WTC11 (cell line): ENCODE measurements around the gene CCDC181. TPM values are rescaled to one million over a fixed set of nuclear protein-coding genes. Genes with fewer than 3 reads are reported as not detected.

ENCODE experiments used
- ATAC-seq: fragments of 200-7000 bp; cut with Tn5 transposase; 2 replicates; pipeline ENCODE4 v1.10.0; 2021; ENCODE audit warnings: mild to moderate bottlenecking, moderate library complexity
- CTCF ChIA-PET: fragments of 300-600 bp; sonication (Branson Sonifier 250); formaldehyde crosslinking; loops from one replicate; lab custom pipeline; 2021; ENCODE audit warnings: antibody characterized with exemption; lab: Charles Lee
- POLR2A ChIA-PET: fragments of 350-600 bp; sonication (Branson Sonifier 250); formaldehyde crosslinking; loops from one replicate; lab custom pipeline; 2021; ENCODE audit warnings: antibody characterized with exemption; lab: Charles Lee
- DNase-seq: peaks from one replicate; pipeline ENCODE4 v3.0.0; 2021; ENCODE audit warnings: low spot score
- H3K27ac Mint-ChIP-seq: 2 replicates; pipeline ENCODE4 v1.8.0; 2021; ENCODE audit warnings: mixed read lengths
- H3K27me3 Mint-ChIP-seq: 2 replicates; pipeline ENCODE4 v1.8.0; 2021; ENCODE audit warnings: low read depth, mild to moderate bottlenecking, moderate library complexity, mixed read lengths
- H3K36me3 Mint-ChIP-seq: 2 replicates; pipeline ENCODE4 v1.8.0; 2021; ENCODE audit warnings: mixed read lengths
- H3K4me1 Mint-ChIP-seq: 2 replicates; pipeline ENCODE4 v1.8.0; 2022; ENCODE audit warnings: mixed read lengths
- H3K4me3 Mint-ChIP-seq: 2 replicates; pipeline ENCODE4 v1.8.0; 2021; ENCODE audit warnings: mild to moderate bottlenecking, moderate library complexity, mixed read lengths
- H3K9me3 Mint-ChIP-seq: 2 replicates; pipeline ENCODE4 v1.8.0; 2021; ENCODE audit warnings: mixed read lengths
- CREB1 ChIP-seq: sonication (generic); formaldehyde crosslinking; IDR thresholded peaks from 2 replicates; pipeline ENCODE4 v1.8.0; 2023; ENCODE audit warnings: mild to moderate bottlenecking, missing genetic modification reagents
- GTF2I ChIP-seq: fragments of 250-450 bp; sonication (Bioruptor Pico); conservative IDR thresholded peaks from 2 replicates; pipeline ENCODE4 v1.4.0; 2021; ENCODE audit warnings: mild to moderate bottlenecking
- NFYB ChIP-seq: sonication (generic); formaldehyde crosslinking; conservative IDR thresholded peaks from 2 replicates; pipeline ENCODE4 v1.8.0; 2022; ENCODE audit warnings: low read depth, missing genetic modification reagents
- NR2C2 ChIP-seq: sonication (generic); formaldehyde crosslinking; IDR thresholded peaks from 2 replicates; pipeline ENCODE4 v1.8.0; 2022; ENCODE audit warnings: mild to moderate bottlenecking, missing genetic modification reagents
- PREB ChIP-seq: sonication (generic); formaldehyde crosslinking; IDR thresholded peaks from 2 replicates; pipeline ENCODE4 v1.8.1; 2022; ENCODE audit warnings: mild to moderate bottlenecking, missing genetic modification reagents, moderate library complexity, borderline replicate concordance
- RORB ChIP-seq: fragments of 250-450 bp; sonication (Bioruptor Pico); IDR thresholded peaks from 2 replicates; pipeline ENCODE4 v1.9.0; 2021; ENCODE audit warnings: mild to moderate bottlenecking
- STAT6 ChIP-seq: sonication (generic); formaldehyde crosslinking; conservative IDR thresholded peaks from 2 replicates; pipeline ENCODE4 v1.8.1; 2023; ENCODE audit warnings: mild to moderate bottlenecking, low read depth, missing genetic modification reagents, moderate library complexity
- ZNF317 ChIP-seq: sonication (generic); formaldehyde crosslinking; IDR thresholded peaks from 2 replicates; pipeline ENCODE4 v1.8.1; 2023; ENCODE audit warnings: low read depth, mild to moderate bottlenecking, moderate library complexity, missing genetic modification reagents, borderline replicate concordance
- ZSCAN18 ChIP-seq: fragments of 250-450 bp; sonication (Bioruptor Pico); IDR thresholded peaks from 2 replicates; pipeline ENCODE4 v2.1.2; 2022; ENCODE audit warnings: mild to moderate bottlenecking, moderate library complexity
- total RNA-seq: library from RNA; stranded (reverse); gene quantifications from 3 replicates; pipeline ENCODE4 v1.2.3, GENCODE V29; 2021
- TF ChIP-seq, protein P1 (sequence below): sonication (generic); formaldehyde crosslinking; IDR thresholded peaks from 2 replicates; pipeline ENCODE4 v1.8.0; 2022; ENCODE audit warnings: missing genetic modification reagents
- TF ChIP-seq, protein P2 (sequence below): sonication (generic); formaldehyde crosslinking; IDR thresholded peaks from 2 replicates; pipeline ENCODE4 v1.8.0; 2022; ENCODE audit warnings: mild to moderate bottlenecking, missing genetic modification reagents
- TF ChIP-seq, protein P3 (sequence below): fragments of 200-600 bp; IDR thresholded peaks from 2 replicates; pipeline ENCODE4 v1.8.0; 2022; ENCODE audit warnings: antibody characterized with exemption
- TF ChIP-seq, protein P4 (sequence below): fragments of 250-450 bp; sonication (Bioruptor Pico); conservative IDR thresholded peaks from 2 replicates; pipeline ENCODE4 v1.9.0; 2021; ENCODE audit warnings: mild to moderate bottlenecking
- TF ChIP-seq, protein P5 (sequence below): sonication (generic); formaldehyde crosslinking; IDR thresholded peaks from 2 replicates; pipeline ENCODE4 v1.8.0; 2023; ENCODE audit warnings: missing genetic modification reagents, mild to moderate bottlenecking, borderline replicate concordance

CCDC181 gene
- total RNA-seq, 1 experiment from 2014 or later = 1.5 TPM

GRCh38 chr1:169460191-169460833 is 33.0 kb upstream of the CCDC181 start:
- TF ChIP-seq, protein P1, sequence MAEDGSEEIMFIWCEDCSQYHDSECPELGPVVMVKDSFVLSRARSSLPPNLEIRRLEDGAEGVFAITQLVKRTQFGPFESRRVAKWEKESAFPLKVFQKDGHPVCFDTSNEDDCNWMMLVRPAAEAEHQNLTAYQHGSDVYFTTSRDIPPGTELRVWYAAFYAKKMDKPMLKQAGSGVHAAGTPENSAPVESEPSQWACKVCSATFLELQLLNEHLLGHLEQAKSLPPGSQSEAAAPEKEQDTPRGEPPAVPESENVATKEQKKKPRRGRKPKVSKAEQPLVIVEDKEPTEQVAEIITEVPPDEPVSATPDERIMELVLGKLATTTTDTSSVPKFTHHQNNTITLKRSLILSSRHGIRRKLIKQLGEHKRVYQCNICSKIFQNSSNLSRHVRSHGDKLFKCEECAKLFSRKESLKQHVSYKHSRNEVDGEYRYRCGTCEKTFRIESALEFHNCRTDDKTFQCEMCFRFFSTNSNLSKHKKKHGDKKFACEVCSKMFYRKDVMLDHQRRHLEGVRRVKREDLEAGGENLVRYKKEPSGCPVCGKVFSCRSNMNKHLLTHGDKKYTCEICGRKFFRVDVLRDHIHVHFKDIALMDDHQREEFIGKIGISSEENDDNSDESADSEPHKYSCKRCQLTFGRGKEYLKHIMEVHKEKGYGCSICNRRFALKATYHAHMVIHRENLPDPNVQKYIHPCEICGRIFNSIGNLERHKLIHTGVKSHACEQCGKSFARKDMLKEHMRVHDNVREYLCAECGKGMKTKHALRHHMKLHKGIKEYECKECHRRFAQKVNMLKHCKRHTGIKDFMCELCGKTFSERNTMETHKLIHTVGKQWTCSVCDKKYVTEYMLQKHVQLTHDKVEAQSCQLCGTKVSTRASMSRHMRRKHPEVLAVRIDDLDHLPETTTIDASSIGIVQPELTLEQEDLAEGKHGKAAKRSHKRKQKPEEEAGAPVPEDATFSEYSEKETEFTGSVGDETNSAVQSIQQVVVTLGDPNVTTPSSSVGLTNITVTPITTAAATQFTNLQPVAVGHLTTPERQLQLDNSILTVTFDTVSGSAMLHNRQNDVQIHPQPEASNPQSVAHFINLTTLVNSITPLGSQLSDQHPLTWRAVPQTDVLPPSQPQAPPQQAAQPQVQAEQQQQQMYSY (CRISPR knock-in tag) = peak; percentile 92
- TF ChIP-seq CREB1 = no peak
- Mint-ChIP-seq H3K4me1 (peaks cover 8% of the 10 kb centered on the region), H3K27ac (no peak overlapping the region), H3K36me3 (peaks cover 8% of the 10 kb centered on the region), H3K9me3 (peaks cover 18% of the 10 kb centered on the region), H3K4me3 (peak overlapping the region; percentile 64), H3K27me3 (no peaks in the 10 kb centered on the region)
- ATAC-seq (peak; percentile 98), DNase-seq (peak; percentile 56)
- ChIA-PET CTCF (interaction anchor here (0.8 kb wide), 1 partner anchor 252 kb away, joined by 3 read pairs; no protein-coding TSS in a partner anchor), POLR2A (interaction anchor here (0.6 kb wide), 1 partner anchor 69 kb away, joined by 3 read pairs; no protein-coding TSS in a partner anchor)

DNA sequence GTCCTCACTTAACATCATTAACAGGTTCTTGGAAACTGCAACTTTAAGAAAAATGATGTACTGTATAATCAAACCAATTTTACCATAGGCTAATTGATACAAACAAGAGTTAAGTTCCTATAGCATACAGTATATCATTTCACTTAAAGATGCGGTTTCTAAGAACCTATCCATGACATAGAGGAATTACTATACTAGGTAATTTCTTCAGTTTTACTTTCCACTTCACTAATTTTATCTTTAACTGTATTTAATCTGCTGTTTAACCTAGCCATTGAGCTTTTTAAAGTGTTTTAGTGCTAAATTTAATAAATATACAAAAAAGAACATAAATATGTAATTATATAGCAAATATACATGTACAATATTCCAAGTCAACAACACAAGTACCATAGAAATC is 30.2 kb upstream of the CCDC181 start:
- no peak overlapping the region for H3K27ac Mint-ChIP-seq
- DNase-seq = no peak
- peaks cover 7% of the 10 kb centered on the region for H3K36me3 Mint-ChIP-seq
- H3K9me3 Mint-ChIP-seq = peaks cover 18% of the 10 kb centered on the region
- CTCF ChIA-PET = no interaction called here
- no peaks in the 10 kb centered on the region for H3K27me3 Mint-ChIP-seq
- no peak for ATAC-seq
- H3K4me1 Mint-ChIP-seq = peaks cover 8% of the 10 kb centered on the region
- H3K4me3 Mint-ChIP-seq = no peak overlapping the region
- POLR2A ChIA-PET = no interaction called here
- TF ChIP-seq, protein P2, sequence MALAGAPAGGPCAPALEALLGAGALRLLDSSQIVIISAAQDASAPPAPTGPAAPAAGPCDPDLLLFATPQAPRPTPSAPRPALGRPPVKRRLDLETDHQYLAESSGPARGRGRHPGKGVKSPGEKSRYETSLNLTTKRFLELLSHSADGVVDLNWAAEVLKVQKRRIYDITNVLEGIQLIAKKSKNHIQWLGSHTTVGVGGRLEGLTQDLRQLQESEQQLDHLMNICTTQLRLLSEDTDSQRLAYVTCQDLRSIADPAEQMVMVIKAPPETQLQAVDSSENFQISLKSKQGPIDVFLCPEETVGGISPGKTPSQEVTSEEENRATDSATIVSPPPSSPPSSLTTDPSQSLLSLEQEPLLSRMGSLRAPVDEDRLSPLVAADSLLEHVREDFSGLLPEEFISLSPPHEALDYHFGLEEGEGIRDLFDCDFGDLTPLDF (CRISPR knock-in tag) = no peak
- TF ChIP-seq PREB (CRISPR knock-in tag) (no peak), NFYB (CRISPR knock-in tag) (no peak), STAT6 (CRISPR knock-in tag) (no peak), GTF2I (CRISPR knock-in tag) (no peak), NR2C2 (CRISPR knock-in tag) (no peak), ZSCAN18 (CRISPR knock-in tag) (no peak), ZNF317 (no peak), RORB (CRISPR knock-in tag) (no peak)
- TF ChIP-seq, protein P3, sequence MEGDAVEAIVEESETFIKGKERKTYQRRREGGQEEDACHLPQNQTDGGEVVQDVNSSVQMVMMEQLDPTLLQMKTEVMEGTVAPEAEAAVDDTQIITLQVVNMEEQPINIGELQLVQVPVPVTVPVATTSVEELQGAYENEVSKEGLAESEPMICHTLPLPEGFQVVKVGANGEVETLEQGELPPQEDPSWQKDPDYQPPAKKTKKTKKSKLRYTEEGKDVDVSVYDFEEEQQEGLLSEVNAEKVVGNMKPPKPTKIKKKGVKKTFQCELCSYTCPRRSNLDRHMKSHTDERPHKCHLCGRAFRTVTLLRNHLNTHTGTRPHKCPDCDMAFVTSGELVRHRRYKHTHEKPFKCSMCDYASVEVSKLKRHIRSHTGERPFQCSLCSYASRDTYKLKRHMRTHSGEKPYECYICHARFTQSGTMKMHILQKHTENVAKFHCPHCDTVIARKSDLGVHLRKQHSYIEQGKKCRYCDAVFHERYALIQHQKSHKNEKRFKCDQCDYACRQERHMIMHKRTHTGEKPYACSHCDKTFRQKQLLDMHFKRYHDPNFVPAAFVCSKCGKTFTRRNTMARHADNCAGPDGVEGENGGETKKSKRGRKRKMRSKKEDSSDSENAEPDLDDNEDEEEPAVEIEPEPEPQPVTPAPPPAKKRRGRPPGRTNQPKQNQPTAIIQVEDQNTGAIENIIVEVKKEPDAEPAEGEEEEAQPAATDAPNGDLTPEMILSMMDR = no peak
- TF ChIP-seq, protein P4, sequence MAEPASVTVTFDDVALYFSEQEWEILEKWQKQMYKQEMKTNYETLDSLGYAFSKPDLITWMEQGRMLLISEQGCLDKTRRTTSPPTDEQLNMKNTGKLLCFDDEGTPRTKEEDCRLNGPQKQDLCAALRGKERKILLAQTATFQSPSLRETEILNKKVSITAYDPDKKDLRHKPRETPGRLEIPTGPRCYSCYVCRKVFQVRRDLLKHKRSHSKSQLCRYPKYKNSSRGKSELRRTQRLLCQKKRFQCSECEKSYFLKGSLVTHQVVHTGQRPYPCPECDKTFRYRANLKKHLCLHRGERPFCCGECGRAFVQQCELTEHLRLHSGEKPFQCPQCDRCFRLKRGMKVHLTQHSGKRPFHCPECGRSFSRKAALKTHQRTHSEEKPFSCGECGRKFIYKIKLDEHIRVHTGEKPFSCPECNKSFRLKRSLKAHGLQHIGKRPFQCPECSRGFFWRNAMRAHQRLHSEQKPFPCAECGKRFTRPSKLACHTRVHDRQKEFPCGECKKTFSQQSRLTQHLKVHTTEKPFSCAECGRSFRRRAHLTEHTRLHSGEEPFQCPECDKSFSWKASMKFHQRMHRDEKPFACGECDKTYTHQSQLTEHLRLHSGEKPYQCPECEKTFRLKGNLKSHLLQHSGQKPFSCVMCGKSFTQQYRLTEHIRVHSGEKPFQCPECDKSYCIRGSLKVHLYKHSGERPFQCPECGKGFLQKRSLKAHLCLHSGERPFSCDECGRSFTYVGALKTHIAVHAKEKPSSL (CRISPR knock-in tag) = no peak
- TF ChIP-seq, protein P5, sequence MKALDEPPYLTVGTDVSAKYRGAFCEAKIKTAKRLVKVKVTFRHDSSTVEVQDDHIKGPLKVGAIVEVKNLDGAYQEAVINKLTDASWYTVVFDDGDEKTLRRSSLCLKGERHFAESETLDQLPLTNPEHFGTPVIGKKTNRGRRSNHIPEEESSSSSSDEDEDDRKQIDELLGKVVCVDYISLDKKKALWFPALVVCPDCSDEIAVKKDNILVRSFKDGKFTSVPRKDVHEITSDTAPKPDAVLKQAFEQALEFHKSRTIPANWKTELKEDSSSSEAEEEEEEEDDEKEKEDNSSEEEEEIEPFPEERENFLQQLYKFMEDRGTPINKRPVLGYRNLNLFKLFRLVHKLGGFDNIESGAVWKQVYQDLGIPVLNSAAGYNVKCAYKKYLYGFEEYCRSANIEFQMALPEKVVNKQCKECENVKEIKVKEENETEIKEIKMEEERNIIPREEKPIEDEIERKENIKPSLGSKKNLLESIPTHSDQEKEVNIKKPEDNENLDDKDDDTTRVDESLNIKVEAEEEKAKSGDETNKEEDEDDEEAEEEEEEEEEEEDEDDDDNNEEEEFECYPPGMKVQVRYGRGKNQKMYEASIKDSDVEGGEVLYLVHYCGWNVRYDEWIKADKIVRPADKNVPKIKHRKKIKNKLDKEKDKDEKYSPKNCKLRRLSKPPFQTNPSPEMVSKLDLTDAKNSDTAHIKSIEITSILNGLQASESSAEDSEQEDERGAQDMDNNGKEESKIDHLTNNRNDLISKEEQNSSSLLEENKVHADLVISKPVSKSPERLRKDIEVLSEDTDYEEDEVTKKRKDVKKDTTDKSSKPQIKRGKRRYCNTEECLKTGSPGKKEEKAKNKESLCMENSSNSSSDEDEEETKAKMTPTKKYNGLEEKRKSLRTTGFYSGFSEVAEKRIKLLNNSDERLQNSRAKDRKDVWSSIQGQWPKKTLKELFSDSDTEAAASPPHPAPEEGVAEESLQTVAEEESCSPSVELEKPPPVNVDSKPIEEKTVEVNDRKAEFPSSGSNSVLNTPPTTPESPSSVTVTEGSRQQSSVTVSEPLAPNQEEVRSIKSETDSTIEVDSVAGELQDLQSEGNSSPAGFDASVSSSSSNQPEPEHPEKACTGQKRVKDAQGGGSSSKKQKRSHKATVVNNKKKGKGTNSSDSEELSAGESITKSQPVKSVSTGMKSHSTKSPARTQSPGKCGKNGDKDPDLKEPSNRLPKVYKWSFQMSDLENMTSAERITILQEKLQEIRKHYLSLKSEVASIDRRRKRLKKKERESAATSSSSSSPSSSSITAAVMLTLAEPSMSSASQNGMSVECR (CRISPR knock-in tag) = no peak
